GM18507 (cell line): ENCODE results near the gene CREB1.

Experiments used
- DNase-seq: peaks from one replicate; pipeline ENCODE4 v3.0.0; 2011; ENCODE audit warnings: low read depth; ENCODE audit not compliant: insufficient read length; ENCODE audit errors: extremely low spot score
- FAIRE-seq: peaks from 2 replicates; lab custom pipeline; 2011; peaks lifted over from hg19 to GRCh38; lab: Jason Lieb, UNC

CREB1 gene

DNA sequence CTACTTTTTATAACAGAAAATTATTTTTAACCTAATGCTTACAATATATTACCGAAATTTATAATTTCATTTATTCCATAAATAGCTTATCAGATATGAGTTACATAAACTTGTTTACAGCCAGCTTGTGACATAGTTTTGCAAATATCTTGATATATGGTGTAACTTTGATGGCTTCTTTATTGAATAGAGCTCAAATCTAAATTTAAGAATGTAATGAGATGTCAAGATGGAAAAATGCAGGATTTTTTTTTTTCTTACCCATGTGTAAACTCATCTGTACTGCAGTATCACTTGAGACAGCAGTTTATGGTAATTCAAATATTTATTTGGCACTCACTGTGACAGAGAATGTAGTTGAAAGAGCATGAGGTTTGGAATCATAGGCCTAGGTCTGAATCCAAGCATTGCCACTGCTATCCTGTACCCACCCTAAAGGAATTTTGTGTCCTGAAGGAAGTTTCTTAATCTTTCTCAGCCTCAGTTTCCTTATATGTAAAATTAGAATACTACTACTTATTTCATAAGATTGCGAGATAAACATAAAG, 3.8 kb downstream of the CREB1 start:
- DNase-seq (no peak), FAIRE-seq (no peak)

DNA sequence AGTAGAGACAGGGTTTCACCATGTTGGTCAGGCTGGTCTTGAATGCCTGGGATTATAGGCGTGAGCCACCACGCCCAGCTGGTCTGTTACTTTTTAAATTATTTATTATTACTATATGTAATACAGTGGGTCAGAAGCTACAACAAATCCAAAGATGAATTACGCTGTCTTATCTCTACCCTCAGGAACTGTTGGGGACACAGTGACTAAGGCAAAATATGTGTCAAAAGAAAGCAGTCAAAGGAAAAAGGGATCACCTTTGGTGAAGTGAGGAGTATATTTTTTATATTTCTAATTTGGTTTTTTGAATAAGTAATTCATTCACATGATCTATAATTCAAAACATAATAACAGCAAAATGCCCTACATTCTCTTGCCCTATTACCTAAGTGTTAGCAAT, 4.7 kb downstream of the CREB1 start:
- DNase-seq (no peak), FAIRE-seq (no peak)

DNA sequence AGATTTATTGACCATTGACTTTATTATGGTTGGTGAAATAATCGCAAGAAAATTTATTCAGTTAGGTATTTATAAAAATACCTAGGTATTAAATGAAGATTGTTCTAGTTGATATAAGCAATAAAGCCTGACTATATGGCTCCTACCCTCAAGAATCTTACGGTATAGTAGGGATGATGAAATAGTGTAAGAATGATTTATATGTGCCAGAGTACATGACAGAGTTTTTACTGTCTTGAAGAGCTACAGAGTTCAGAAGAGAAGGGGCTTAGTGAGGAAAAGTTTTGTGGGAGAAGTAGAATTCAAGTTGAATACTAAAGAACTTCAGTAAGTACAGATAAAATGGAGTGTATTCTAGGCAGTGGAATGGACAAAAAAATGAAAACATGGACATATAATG, 9.7 kb downstream of the CREB1 start:
- no peak for DNase-seq
- FAIRE-seq = no peak

DNA sequence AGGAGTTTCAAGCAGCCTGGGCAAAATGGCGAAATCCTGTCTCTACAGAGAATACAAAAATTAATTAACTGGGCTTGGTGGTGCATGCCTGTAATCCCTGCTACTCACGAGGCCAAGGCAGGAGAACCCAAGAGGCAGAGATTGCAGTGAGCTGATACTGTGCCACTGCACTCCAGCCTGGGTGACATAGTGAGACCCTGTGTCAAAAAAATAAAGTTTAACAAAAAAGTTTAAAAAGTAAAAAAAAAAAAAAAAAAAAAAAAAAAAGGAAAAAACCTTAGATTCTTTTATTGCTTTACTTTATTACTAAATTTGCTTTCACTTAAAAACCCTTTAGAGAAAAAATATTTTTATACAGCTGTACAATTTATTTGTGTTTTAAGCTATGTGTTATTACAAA, 10.7 kb downstream of the CREB1 start:
- FAIRE-seq = no peak

DNA sequence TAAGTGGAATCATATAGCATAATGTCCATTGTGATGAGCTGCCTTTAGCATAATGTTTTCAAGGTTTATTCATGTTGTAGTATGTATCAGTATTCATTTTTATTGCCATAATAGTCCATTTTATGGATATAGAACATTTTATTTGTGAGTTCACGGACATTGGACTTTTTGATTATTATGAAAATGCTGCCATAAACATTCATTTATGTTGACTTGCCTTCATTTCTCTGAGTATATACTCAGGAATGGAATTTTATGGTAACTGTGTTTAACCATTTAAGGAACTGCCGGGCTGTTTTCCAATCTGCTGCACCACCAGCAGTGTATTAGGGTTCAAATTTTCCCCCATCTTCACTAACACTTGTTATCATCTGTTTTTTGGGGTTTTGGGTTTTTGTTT, 12.2 kb downstream of the CREB1 start:
- no peak for DNase-seq
- FAIRE-seq = no peak

More for the DNA sequence above, 10.7 kb downstream of the CREB1 start:
- DNase-seq = no peak

DNA sequence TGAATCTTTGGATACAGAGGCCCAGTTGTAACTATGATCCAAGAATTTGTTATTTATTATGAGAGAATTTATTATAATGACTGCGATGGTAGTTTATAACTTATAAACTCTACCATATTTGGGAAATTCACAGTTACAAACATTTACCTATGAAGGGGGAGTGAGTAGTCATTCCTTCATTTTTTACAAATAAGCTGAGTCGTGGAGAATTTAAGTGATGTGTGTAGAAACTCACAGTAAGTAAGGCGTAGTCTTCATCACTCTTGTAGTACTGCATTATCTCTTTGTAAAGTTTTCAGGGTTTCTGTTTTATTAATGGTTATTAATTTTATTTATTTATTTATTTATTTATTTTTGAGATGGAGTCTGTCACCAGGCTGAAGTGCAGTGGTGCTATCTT, 13.5 kb downstream of the CREB1 start:
- no peak for FAIRE-seq

DNA sequence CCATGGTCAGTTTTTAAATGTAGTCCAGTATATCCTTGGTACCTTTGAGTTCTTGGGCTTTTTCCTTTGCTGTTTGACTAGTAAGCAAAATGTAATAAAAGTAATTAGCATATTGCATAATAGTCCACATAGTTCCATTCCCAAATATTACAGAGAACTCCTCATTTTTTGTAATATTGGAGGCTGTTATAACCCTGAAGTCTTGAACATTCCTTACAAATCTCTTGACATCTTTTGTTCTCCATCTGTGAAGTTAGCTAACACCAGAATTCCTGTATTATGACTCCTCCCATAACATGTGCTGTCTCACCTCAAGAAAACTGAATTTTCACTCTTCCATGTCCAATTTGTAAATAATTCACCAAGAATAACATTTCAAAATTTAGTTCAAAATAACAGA, 17.1 kb downstream of the CREB1 start:
- no peak for DNase-seq
- no peak for FAIRE-seq

More for the DNA sequence above, 13.5 kb downstream of the CREB1 start:
- no peak for DNase-seq

DNA sequence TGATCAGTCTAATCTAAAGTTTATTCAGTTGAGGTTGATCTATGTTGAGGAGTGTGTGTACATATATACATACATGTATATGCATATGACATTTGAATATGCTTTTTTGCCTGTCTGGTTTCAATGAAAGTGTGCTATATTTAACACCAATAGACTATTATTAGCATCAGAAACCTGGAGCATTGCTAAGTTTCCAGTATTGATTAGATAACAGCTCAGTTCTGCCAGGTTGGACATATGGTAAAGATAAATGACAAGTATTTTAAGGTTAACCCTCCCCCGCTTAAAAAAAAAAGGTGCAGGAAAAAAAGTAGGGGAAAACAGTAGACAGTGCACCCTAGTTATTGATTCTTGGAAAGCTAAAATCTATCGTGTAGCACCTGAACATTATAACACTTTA, 19.4 kb downstream of the CREB1 start:
- FAIRE-seq (no peak), DNase-seq (no peak)

DNA sequence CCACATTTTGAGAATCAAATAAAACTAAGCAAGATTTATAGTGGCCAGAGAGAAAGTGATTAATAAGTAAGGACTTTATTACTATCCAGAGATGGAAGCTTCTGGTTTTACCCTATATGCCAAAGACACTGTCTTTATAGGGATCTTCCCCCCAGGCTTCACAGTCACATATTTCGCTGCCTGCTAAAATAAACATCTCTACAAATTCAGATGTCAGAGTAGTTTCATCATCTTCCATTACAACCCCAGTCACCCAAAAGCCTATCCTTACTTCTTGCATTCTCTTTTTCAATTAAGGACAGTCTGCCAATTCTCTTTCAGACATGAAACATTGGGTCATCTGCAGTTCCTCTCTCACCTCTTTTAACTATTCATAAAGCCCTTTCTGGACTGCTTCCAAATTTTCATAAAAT, 28.3 kb downstream of the CREB1 start:
- FAIRE-seq (peak; percentile 45), DNase-seq (no peak)

DNA sequence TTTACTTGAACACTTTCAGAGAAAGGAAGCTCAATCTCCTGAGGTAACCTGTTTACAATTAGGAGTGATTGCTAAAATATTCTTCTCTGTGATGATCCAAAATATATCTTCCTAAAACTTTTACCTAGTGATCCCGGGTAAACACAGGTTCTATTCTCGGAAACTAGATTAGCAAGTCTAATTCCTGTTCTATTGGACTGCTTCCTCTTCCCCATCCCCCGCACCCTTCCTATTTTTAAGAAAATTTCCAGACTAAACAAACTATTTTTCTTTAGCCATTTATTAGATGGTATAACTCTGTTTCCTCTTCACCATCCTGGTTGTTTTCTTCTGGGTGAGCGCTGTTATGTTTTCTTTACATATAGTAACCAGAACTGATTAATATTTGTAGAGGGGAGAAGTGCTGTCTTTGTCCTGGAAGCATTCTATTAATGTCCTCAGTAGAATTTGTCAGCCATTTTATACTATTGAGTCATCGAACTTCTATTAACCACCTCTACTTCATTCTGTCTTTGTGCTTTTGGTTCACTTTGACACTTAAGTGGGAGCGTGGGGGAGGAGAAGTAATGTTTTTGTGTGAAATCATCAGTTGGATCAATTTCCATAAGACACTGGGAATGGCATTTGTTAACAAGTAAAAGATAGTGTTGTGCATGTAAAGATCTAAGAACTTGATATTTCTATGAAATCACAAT, 31.8 kb downstream of the CREB1 start:
- FAIRE-seq = no peak
- DNase-seq = no peak

DNA sequence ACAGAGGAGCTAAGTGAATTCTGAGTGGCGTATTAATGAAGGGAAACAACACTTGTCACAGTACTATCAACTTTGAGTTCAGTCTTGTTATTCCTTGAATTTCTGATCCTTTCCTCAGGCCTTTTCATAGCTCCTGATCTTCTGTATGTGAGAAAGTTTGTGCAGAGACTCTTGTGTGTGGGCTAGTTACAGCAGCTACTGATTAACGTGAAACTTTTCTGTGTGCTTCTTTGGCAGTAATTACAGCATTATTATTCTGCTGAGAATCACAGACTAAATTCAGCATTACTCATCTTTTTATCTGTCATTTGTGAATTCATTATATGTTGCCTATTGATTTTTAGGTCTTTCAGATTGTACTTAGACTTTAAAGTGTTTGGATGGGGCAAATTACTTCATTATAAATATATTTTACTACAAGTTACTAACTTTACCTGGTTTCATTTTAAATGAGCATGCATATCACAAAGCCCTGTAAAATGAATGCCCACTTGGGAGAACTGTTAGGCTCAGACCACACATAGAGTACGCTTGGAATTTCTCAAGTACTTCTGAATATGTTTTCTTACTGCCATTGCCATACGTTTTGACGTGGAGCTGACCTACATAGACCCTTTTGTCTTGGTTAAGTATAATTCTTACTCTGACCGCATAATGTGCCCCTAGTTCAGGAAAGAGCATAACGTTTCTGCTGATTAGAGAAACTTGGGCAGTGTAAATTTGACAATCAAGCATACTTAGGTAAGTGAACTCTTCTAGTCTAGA, 36.2 kb downstream of the CREB1 start:
- FAIRE-seq (no peak), DNase-seq (no peak)

DNA sequence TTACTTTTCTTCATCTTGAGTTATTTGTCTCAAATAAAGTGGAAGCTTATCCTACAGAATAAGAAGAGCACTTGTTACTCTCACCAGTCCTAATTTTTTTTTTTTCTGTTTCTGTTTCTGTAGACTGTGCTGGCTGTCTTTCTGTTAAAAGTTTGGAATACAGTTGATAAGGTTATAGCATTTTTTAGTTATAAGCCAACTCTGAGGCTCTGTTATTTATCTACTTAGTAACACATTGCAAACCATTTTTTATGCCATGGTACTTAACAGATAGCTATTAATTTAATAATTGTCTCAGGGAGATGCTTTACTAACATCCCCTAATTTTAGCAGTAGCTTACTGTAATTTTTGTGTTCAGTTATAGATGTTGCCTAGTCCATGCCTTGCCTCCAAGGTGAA, 37.9 kb downstream of the CREB1 start:
- no peak for DNase-seq
- no peak for FAIRE-seq

DNA sequence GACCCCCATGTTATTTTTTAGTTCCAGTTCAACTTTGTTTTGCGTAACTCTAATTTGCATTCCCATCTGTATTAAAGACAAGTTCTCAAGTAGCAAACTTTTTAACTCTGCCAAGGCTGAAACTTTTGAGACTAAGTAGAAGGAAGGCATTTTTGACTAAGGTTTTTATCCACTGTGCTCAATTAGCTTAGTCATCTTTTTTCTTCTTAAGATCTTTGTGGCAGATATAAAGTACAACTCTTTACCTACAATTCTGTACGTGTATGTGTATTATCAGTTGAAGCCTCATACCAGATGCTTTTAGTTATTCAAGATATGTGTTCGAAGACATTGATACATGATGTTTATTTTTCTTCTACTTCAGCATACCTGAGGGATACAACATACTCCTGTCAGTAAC, 41.6 kb downstream of the CREB1 start:
- FAIRE-seq (no peak), DNase-seq (no peak)

DNA sequence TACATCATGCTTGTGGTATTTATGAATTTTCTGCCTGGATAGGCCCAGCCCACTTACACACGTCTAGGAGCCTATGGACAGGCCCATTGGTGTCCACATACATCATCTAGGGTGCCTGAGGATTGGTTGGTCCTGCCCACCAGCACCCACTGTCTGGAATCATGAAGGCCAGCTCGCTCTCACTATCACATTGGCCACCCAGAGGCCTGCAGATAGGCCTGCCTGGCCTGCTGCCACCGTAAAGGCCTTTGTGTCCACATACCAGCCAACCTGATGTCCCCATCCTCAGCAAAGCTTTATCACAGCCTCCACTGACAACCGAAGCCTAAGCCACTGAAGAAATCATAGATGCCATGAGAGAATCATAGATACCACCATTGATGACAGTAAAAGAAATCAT, 55.2 kb downstream of the CREB1 start:
- FAIRE-seq (no peak), DNase-seq (no peak)

DNA sequence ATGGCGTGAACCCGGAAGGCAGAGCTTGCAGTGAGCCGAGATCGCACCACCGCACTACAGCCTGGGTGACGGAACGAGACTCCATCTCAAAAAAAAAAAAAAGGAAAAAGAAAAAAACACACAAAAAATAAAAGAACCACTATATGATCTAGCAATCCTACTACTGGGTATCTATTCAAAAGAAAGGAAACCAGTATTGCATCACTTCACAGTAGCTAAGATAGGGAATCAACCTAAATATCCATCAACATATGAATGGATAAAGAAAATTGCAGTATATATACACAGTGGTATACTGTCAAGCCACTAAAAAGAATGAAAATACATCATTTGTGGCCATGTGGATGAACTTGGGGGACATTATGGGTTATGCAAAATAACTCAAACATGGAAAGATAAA, 57.5 kb downstream of the CREB1 start:
- no peak for DNase-seq
- no peak for FAIRE-seq

DNA sequence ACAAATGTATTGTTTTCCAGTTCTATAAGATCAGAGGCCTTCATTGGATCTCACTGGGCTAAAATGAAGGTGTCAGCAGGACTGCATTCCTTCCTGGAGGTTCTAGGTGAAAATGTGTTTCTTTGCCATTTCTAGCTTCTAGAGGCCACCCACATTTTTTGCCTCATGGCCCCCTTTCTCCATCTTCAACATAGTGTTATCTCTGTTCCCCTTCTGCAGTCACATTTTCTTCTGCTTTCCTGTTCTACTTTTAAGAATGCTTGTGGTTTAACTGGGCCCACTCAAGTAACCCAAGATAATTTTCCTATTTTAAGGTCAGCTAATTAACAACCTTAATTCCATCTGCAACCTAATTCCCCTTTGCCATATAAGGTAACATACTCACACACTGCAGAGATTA, 59.4 kb downstream of the CREB1 start:
- no peak for FAIRE-seq
- no peak for DNase-seq

DNA sequence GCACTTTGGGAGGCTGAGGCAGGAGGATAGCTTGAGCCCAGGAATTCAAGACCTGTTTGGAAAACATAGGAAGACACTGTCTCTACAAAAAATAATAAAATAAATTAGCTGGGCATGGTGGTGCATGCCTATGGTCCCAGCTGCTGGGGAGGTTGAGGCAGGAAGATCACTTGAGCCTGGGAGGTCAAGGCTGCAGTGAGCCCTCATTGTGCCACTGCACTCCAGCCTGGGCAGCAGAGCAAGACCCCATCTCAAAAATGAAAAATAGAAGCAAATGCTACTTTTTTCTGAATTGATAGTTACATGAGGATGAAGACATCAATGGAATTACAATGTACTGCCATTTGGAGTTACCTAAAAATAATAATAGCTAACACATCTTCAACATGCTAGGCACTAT, 63.5 kb downstream of the CREB1 start:
- DNase-seq (no peak), FAIRE-seq (no peak)

DNA sequence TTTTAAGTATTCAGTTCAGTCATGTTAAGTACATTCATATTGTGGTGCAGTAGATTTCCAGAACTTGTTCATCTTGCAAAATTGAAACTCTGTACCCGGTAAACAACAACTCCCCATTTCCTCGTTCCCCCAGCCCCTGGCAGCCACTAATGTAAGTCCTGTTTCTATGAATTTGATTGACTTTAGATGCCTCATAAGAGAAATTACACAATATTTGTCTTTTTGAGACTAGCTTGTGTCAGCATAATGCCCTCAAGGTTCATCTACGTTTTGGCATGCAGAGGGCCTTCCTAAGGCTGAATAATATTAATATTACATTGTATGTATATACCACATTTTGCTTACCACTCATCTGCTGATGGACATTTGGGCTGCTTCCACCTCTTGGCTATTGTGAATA, 64.5 kb downstream of the CREB1 start:
- DNase-seq = no peak
- no peak for FAIRE-seq

DNA sequence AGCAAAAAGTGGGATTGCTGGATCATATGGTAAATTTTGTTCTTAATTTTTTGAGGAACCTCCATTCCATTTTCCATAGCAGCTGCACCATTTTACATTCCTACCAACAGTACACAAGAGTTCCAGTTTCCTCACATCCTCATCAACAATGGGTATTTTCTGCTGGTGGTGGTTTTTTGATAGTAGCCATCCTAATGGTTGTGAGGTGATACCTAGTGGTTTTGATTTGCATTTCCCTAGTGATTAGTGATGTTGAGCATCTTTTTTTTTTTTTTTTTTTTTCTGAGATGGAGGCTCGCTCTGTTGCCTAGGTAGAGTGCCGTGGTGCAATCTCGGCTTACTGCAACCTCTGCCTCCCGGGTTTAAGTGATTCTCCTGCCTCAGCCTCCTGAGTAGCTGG, 65.0 kb downstream of the CREB1 start:
- FAIRE-seq (no peak), DNase-seq (no peak)

DNA sequence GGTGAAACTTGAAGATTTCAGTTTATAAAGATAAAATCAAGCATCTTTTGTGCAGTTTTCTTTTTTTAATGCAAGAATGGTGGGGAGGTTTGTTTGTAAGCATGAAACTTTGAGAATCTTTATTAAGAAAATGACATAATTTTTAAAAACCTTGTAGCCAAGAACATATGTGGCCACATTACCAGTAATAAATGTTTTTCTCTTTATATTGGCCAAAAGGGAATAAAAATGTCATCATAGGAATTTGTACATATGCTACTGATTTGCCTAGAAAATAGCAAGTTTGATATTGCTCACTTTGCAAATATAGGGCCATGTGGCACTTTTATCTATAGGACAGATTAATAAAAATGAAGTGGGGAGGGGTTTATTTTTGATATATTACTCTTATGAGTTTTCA, 69.9 kb downstream of the CREB1 start:
- no peak for DNase-seq
- FAIRE-seq = no peak

DNA sequence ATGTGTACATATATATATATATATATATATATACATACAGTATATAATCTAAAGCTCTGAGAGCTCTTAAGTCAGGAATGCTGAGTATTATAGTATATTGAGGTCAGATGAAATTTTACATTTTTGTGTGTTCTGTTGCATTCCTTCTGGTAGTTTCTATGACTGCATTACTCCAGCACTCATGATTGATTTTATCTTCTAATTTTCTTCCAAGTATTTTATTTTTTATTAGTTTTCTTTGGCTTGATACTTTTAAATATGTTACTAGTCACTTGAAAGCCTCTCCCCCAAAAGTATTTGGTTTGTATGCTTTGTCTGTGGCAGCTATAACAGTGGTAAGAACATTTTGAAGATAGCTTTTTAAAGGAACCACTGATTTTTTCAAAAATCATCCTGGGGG, 70.5 kb downstream of the CREB1 start:
- no peak for DNase-seq

More for the DNA sequence above, 70.5 kb downstream of the CREB1 start:
- no peak for FAIRE-seq
